A549 treated with RU486 at 1 μM for 4 hours (cell line): Measurements from ENCODE around the gene LILRB2. TPM values are rescaled to one million over a fixed set of nuclear protein-coding genes. Genes with fewer than 3 reads are reported as not detected.

Experiments used
- total RNA-seq: library from RNA; stranded (reverse); fragments of 200-300 nt; extraction: Qiagen RNA extraction; gene quantifications from 5 replicates; pipeline ENCODE4 v1.2.3, GENCODE V29; 2022; ENCODE audit warnings: low read depth

Gene LILRB2
- 0.03 to 0.28 TPM in 2 of 5 replicates, not detected in the others for total RNA-seq

GRCh38 chr19:54281007-54281728, at the start of gene LILRB2:
Gene LILRB2, minus strand, starts transcription at chr19:54281110. Its CDS starts 614 bp downstream, at chr19:54280496.

GRCh38 chr19:54312436-54313377, 31.8 kb upstream of the LILRB2 start, which contains the start of gene LILRA5:
Gene LILRA5, minus strand, starts transcription at chr19:54313166. Its CDS starts 147 bp downstream, at chr19:54313019.

GRCh38 chr19:54257116-54257480, 23.8 kb downstream of the LILRB2 start, which contains the start of gene LILRB5:
Gene LILRB5, minus strand, starts transcription at chr19:54257273. Its CDS starts 80 bp downstream, at chr19:54257193.

GRCh38 chr19:54242646-54243045, 38.3 kb downstream of the LILRB2 start, which contains the start of gene LILRA6:
Gene LILRA6, minus strand, starts transcription at chr19:54242790.

Other genes starting within 250 kb of the LILRB2 start
- gene VSTM1, start 217.2 kb downstream of the LILRB2 start, total RNA-seq = 0.24 to 1.1 TPM (median 0.49 TPM) in 5 replicates
- gene TARM1, start 199.7 kb downstream of the LILRB2 start, total RNA-seq = not detected in 5 replicates
- gene OSCAR, start 180.3 kb downstream of the LILRB2 start, total RNA-seq = 0.20 to 0.59 TPM (median 0.32 TPM) in 5 replicates
- 182 to 311 TPM (median 230 TPM) in 5 replicates for gene NDUFA3, start 178.3 kb downstream of the LILRB2 start, total RNA-seq
- gene TFPT, start 165.5 kb downstream of the LILRB2 start, total RNA-seq = 21.4 to 26.1 TPM (median 22.6 TPM) in 5 replicates
- 105 to 129 TPM (median 117 TPM) in 5 replicates for gene PRPF31, start 165.4 kb downstream of the LILRB2 start, total RNA-seq
- gene CNOT3, start 143.3 kb downstream of the LILRB2 start, total RNA-seq = 57.2 to 72.3 TPM (median 69.3 TPM) in 5 replicates
- gene LENG1, start 121.4 kb downstream of the LILRB2 start, total RNA-seq = 8.1 to 10.5 TPM (median 8.3 TPM) in 5 replicates
- gene TMC4, start 108.0 kb downstream of the LILRB2 start, total RNA-seq = 0.98 to 2.3 TPM (median 1.2 TPM) in 5 replicates
- 117 to 173 TPM (median 146 TPM) in 5 replicates for gene MBOAT7, start 91.5 kb downstream of the LILRB2 start, total RNA-seq
- gene TSEN34, start 89.8 kb downstream of the LILRB2 start, total RNA-seq = 81.1 to 135 TPM (median 123 TPM) in 5 replicates
- gene RPS9, start 80.3 kb downstream of the LILRB2 start, total RNA-seq = 2,109 to 2,638 TPM (median 2,211 TPM) in 5 replicates
- gene LILRB3, start 58.1 kb downstream of the LILRB2 start, total RNA-seq = 0.16 to 0.28 TPM in 2 of 5 replicates, not detected in the others
- not detected in 5 replicates for gene LILRA6, start 38.3 kb downstream of the LILRB2 start, total RNA-seq
- 0.02 TPM in 1 of 5 replicates, not detected in the others for gene LILRB5, start 23.8 kb downstream of the LILRB2 start, total RNA-seq
- not detected in 5 replicates for gene LILRA5, start 32.1 kb upstream of the LILRB2 start, total RNA-seq
- gene LILRA4, start 58.1 kb upstream of the LILRB2 start, total RNA-seq = not detected in 5 replicates
- not detected in 5 replicates for gene LAIR1, start 83.8 kb upstream of the LILRB2 start, total RNA-seq
- 0.28 to 0.31 TPM in 2 of 5 replicates, not detected in the others for gene TTYH1, start 134.4 kb upstream of the LILRB2 start, total RNA-seq
- 62.1 to 135 TPM (median 115 TPM) in 5 replicates for gene LENG8, start 168.1 kb upstream of the LILRB2 start, total RNA-seq
- 4.4 to 8.1 TPM (median 7.3 TPM) in 5 replicates for gene LENG9, start 182.7 kb upstream of the LILRB2 start, total RNA-seq
- 0.51 TPM in 1 of 5 replicates, not detected in the others for gene CDC42EP5, start 192.2 kb upstream of the LILRB2 start, total RNA-seq
- gene LAIR2, start 221.7 kb upstream of the LILRB2 start, total RNA-seq = not detected in 5 replicates